Endothelial cell of umbilical vein (primary cell): ENCODE measurements around the gene SULT1C4. TPM values are rescaled to one million over a fixed set of nuclear protein-coding genes. Genes with fewer than 3 reads are reported as not detected.

Experiments used
- BruUV-seq: library from RNA; stranded (reverse); fragments of 400-500 nt; replicated peaks from 2 replicates; lab custom pipeline; 2021; lab: Mats Ljungman, UMichigan
- CTCF ChIA-PET: fragments of 300-600, 350-600 bp; sonication (Branson Sonifier 250); formaldehyde crosslinking; loops from one replicate; lab custom pipeline; 2021; ENCODE audit warnings: antibody characterized with exemption, inconsistent platforms; lab: Charles Lee
- POLR2A ChIA-PET: fragments of 300-600, 350-600 bp; sonication (Branson Sonifier 250); formaldehyde crosslinking; loops from one replicate; lab custom pipeline; 2021; ENCODE audit warnings: antibody characterized with exemption, inconsistent platforms; lab: Charles Lee
- DNase-seq: peaks from one replicate; pipeline ENCODE4 v3.0.0-alpha.2; 2011; ENCODE audit warnings: low read depth, low spot score
- FAIRE-seq: peaks from 2 replicates; lab custom pipeline; 2011; peaks lifted over from hg19 to GRCh38; lab: Jason Lieb, UNC
- H2AFZ ChIP-seq: 2 replicates; pipeline ENCODE4 v1.6.0; 2012; ENCODE audit warnings: low read depth, low read length, control low read depth, inconsistent platforms
- H3K27ac ChIP-seq: 2 replicates; pipeline ENCODE4 v1.5.1; 2011; ENCODE audit warnings: low read depth, mild to moderate bottlenecking, control low read depth, low read length, moderate library complexity; ENCODE audit not compliant: insufficient read depth
- H3K27me3 ChIP-seq, 2 experiments: 2 replicates each; pipeline versions ENCODE4 v1.6.0 to v1.6.1; 2011; ENCODE audit warnings: low read length in 2 of 2, mixed read lengths in 1 of 2; ENCODE audit not compliant: control insufficient read depth in 2 of 2, insufficient read depth in 2 of 2
- H3K36me3 ChIP-seq, 2 experiments: 2 replicates in 1 of 2; 3 replicates in 1 of 2; pipeline ENCODE4 v1.5.1; 2011; ENCODE audit warnings: low read length in 2 of 2, mild to moderate bottlenecking in 1 of 2, moderate library complexity in 1 of 2; ENCODE audit not compliant: control insufficient read depth in 2 of 2, insufficient read depth in 2 of 2; ENCODE audit errors: extremely low read depth in 1 of 2
- H3K4me1 ChIP-seq: 3 replicates; pipeline ENCODE4 v1.5.1; 2011; ENCODE audit warnings: mild to moderate bottlenecking, low read length; ENCODE audit not compliant: control insufficient read depth, insufficient read depth; ENCODE audit errors: extremely low read depth
- H3K4me2 ChIP-seq: 2 replicates; pipeline ENCODE4 v1.6.1; 2011; ENCODE audit warnings: low read length, control low read depth, mixed read lengths; ENCODE audit not compliant: insufficient read depth
- H3K4me3 ChIP-seq, 3 experiments: fragments of 200-600 bp in 1 of 3; sonication (generic), shearing (Covaris generic) in 1 of 3; replicated peaks in 1 of 3; 2 replicates each; pipeline ENCODE4 v1.5.1; 2011 to 2016; ENCODE audit warnings: control low read depth in 3 of 3, low read length in 3 of 3, mild to moderate bottlenecking in 2 of 3, inconsistent platforms in 1 of 3, low read depth in 1 of 3, moderate library complexity in 1 of 3; ENCODE audit not compliant: insufficient read depth in 1 of 3
- H3K79me2 ChIP-seq: 2 replicates; pipeline ENCODE4 v1.6.0; 2012; ENCODE audit warnings: low read length, inconsistent platforms; ENCODE audit not compliant: control insufficient read depth, insufficient read depth
- H3K9ac ChIP-seq: replicated peaks from 2 replicates; pipeline ENCODE3; 2011; ENCODE audit warnings: low read length, control low read depth; ENCODE audit not compliant: insufficient read depth; ENCODE audit errors: extremely low read depth
- H3K9me1 ChIP-seq: replicated peaks from 3 replicates; pipeline ENCODE4 v1.6.0; 2011; ENCODE audit warnings: mild to moderate bottlenecking, low read length; ENCODE audit not compliant: control insufficient read depth, insufficient read depth; ENCODE audit errors: extremely low read depth
- H3K9me3 ChIP-seq: replicated peaks from 2 replicates; pipeline ENCODE4 v1.5.1; 2012; ENCODE audit warnings: low read length, inconsistent platforms; ENCODE audit not compliant: control insufficient read depth, insufficient read depth
- H4K20me1 ChIP-seq: replicated peaks from 2 replicates; pipeline ENCODE3; 2011; ENCODE audit warnings: mild to moderate bottlenecking, low read length; ENCODE audit not compliant: control insufficient read depth, insufficient read depth; ENCODE audit errors: extremely low read depth
- EZH2 ChIP-seq: IDR thresholded peaks from 2 replicates; pipeline ENCODE4 v1.6.1; 2012; ENCODE audit warnings: borderline replicate concordance, low read depth, mild to moderate bottlenecking, moderate library complexity, low read length, inconsistent platforms; ENCODE audit not compliant: severe bottlenecking
- FOS ChIP-seq: IDR thresholded peaks from 2 replicates; pipeline ENCODE4 v1.6.1; 2011; ENCODE audit warnings: mild to moderate bottlenecking, low read length, moderate library complexity, borderline replicate concordance; ENCODE audit not compliant: insufficient read depth
- GATA2 ChIP-seq: IDR thresholded peaks from 2 replicates; pipeline ENCODE4 v1.7.0; 2011; ENCODE audit warnings: low read depth, mild to moderate bottlenecking, moderate library complexity, mixed read lengths, low read length; ENCODE audit not compliant: insufficient read length, insufficient read depth
- JUN ChIP-seq: IDR thresholded peaks from 2 replicates; pipeline ENCODE4 v1.6.1; 2011; ENCODE audit warnings: borderline replicate concordance, low read depth; ENCODE audit not compliant: insufficient read length, insufficient read depth
- MYC ChIP-seq: IDR thresholded peaks from one replicate; pipeline ENCODE4 v1.6.1; 2011; ENCODE audit warnings: mild to moderate bottlenecking, low read depth, low read length
- POLR2A ChIP-seq: IDR thresholded peaks from 2 replicates; pipeline ENCODE4 v1.6.1; 2012; ENCODE audit warnings: low read depth, mild to moderate bottlenecking, control low read depth, low read length
- POLR2AphosphoS5 ChIP-seq: IDR thresholded peaks from 2 replicates; pipeline ENCODE4 v1.6.1; 2012; ENCODE audit warnings: low read depth, mild to moderate bottlenecking, control low read depth, low read length, moderate library complexity; ENCODE audit not compliant: insufficient read depth
- dilution Hi-C: fragments of 300-500 bp; cut with MboI; formaldehyde crosslinking; loops from one replicate; pipeline ENCODE4 v1.15.0; 2019; ENCODE audit warnings: low sequenced_read_pairs; ENCODE audit not compliant: extremely low pct_ligation_motif_present
- intact Hi-C: fragments of 100-400 bp; cut with micrococcal nuclease; formaldehyde crosslinking; loops from one replicate; pipeline ENCODE4 v1.10.0; 2022
- polyA plus RNA-seq, 4 experiments: library from polyadenylated mRNA; depleted of rRNA in 3 of 4; stranded (reverse) in 3 of 4; unstranded in 1 of 4; fragments of >200 nt; gene quantifications; 2 replicates each; pipeline versions ENCODE4 v1.2.1 to v1.2.3, GENCODE V29; 2011 to 2012; ENCODE audit warnings: missing spikeins in 1 of 4
- total RNA-seq: library from RNA; stranded (reverse); gene quantifications from 2 replicates; pipeline ENCODE4 v1.2.3, GENCODE V29; 2021
- TF ChIP-seq, protein P1 (sequence below): IDR thresholded peaks from 2 replicates; pipeline ENCODE4 v1.6.1; 2011; ENCODE audit not compliant: insufficient read depth, insufficient read length
- TF ChIP-seq, protein P2 (sequence below), 2 donors: IDR thresholded peaks; 1 replicate in 1 of 2; 2 replicates in 1 of 2; pipeline ENCODE4 v1.5.1; 2011; ENCODE audit warnings: low read length in 2 of 2, mild to moderate bottlenecking in 2 of 2, moderate library complexity in 2 of 2, control low read depth in 1 of 2, inconsistent platforms in 1 of 2, low read depth in 1 of 2; ENCODE audit not compliant: insufficient read depth in 1 of 2; ENCODE audit errors: extremely low read depth in 1 of 2

Gene SULT1C4
- total and polyA plus RNA-seq, 2 donors (not counting 3 experiments of a cell fraction or from before 2014, with no cell fraction given), result 17.2 to 29.3 TPM

DNA sequence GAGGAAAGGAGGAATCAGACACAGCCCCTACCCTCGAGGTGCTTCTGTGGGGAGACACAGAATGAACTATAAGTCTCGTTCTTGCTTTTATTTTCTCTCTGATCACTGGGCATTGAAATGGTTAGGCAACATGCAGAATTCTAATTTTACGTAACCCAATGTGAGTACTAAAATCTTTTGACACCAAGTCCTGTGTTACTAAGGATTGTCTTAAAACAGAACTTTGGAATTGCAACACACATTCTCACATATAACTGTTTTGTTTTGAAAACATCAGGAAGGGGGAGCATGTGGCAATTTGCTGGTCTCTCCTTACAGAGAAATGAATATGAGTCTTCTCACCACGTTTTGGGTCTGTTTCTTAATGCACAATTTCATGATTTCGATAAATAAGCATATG is 23.6 kb upstream of the SULT1C4 start:
- intact Hi-C loops, result no loop called here
- Histone ChIP-seq H3K9me3 (no peaks in the 10 kb centered on the region), H3K4me2 (no peak overlapping the region), H3K36me3 (no peaks in the 10 kb centered on the region), H3K27ac (no peak overlapping the region), H3K79me2 (no peaks in the 10 kb centered on the region), H3K4me1 (no peaks in the 10 kb centered on the region), H3K9ac (no peak overlapping the region), H3K4me3 (no peak overlapping the region), H4K20me1 (no peaks in the 10 kb centered on the region), H3K27me3 (peaks cover 7 to 13% of the 10 kb centered on the region in 2 experiments), H3K9me1 (no peaks in the 10 kb centered on the region), H2AFZ (no peak overlapping the region)
- DNase-seq, result no peak
- FAIRE-seq, result no peak
- ChIA-PET POLR2A (no interaction called here), CTCF (interaction anchor here (2.9 kb wide), 1 partner anchor 230 kb away, joined by 13 read pairs; no protein-coding TSS in a partner anchor)
- no TSS peak for BruUV-seq
- dilution Hi-C loops, result no loop called here
- no peak for TF ChIP-seq POLR2A
- no peak for TF ChIP-seq MYC
- TF ChIP-seq EZH2, result no peak
- TF ChIP-seq JUN, result no peak
- no peak for TF ChIP-seq GATA2

DNA sequence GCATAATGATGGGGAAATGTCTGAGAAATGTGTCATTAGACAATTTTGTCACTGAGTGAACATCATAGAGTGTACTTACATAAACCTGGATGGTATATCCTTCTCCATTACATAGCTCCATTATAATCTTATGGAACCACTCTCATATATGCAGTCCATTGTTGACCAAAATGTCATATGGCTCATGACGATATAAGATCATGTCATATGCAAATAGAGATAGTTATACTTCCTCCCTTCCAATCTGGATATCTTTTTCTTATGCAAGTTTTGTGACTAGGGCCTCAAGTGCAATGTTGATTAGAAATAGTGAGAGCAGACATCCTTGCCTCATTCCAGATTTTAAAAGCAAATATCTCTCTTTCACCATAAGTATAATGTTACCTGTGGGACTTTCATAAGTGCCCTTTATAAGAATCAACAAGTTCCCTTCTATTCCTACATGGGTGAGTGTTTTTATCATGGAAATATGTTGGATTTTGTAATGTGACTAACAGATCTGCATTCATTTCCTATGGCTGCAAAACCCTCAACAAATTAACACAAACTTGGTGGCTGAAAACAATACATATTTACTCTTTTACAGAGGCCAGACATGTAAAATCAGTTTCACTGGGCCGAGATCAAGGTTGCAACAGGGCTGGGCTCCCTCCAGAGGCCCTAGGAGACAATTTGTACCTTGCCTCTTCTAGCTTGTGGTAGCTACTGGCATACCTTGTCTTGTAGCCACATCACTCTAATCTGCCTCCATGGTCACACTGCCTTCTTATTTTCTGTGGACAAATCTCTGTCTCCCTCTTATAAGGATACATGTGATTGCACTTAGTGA is 21.6 kb upstream of the SULT1C4 start:
- intact Hi-C loops, result no loop called here
- no peak overlapping the region for H2AFZ ChIP-seq
- no peak overlapping the region for H3K4me2 ChIP-seq
- dilution Hi-C loops, result no loop called here
- BruUV-seq, result no TSS peak
- FAIRE-seq, result no peak
- ChIA-PET POLR2A (no interaction called here), CTCF (interaction anchor here (2.9 kb wide), 1 partner anchor 228 kb away, joined by 13 read pairs; no protein-coding TSS in a partner anchor)
- no peak overlapping the region for H3K4me3 ChIP-seq
- H3K27me3 ChIP-seq, result peaks cover 0 to 12% of the 10 kb centered on the region in 2 experiments
- no peaks in the 10 kb centered on the region for H3K4me1 ChIP-seq
- H3K9ac ChIP-seq, result no peak overlapping the region
- no peaks in the 10 kb centered on the region for H3K36me3 ChIP-seq
- TF ChIP-seq POLR2A (no peak), JUN (no peak), FOS (no peak), GATA2 (no peak), EZH2 (no peak), POLR2AphosphoS5 (no peak), MYC (no peak)
- TF ChIP-seq, protein P1, sequence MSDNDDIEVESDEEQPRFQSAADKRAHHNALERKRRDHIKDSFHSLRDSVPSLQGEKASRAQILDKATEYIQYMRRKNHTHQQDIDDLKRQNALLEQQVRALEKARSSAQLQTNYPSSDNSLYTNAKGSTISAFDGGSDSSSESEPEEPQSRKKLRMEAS, result no peak
- TF ChIP-seq, protein P2, sequence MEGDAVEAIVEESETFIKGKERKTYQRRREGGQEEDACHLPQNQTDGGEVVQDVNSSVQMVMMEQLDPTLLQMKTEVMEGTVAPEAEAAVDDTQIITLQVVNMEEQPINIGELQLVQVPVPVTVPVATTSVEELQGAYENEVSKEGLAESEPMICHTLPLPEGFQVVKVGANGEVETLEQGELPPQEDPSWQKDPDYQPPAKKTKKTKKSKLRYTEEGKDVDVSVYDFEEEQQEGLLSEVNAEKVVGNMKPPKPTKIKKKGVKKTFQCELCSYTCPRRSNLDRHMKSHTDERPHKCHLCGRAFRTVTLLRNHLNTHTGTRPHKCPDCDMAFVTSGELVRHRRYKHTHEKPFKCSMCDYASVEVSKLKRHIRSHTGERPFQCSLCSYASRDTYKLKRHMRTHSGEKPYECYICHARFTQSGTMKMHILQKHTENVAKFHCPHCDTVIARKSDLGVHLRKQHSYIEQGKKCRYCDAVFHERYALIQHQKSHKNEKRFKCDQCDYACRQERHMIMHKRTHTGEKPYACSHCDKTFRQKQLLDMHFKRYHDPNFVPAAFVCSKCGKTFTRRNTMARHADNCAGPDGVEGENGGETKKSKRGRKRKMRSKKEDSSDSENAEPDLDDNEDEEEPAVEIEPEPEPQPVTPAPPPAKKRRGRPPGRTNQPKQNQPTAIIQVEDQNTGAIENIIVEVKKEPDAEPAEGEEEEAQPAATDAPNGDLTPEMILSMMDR (IDR thresholded peaks at IDR 0.05; ENCODE audit: extremely low read depth in 1 of 2, insufficient read depth in 1 of 2, low read depth in 1 of 2, low read length in 2 of 2), result no peak
- H3K9me3 ChIP-seq, result no peaks in the 10 kb centered on the region
- no peaks in the 10 kb centered on the region for H3K9me1 ChIP-seq
- H3K27ac ChIP-seq, result no peak overlapping the region
- DNase-seq, result no peak
- no peaks in the 10 kb centered on the region for H4K20me1 ChIP-seq
- H3K79me2 ChIP-seq, result no peaks in the 10 kb centered on the region
